Amniotic stem cell (primary cell): ENCODE data around the gene MCMBP.

Source experiments
- DNase-seq: peaks from one replicate; lab custom pipeline; 2025; lab: John Stamatoyannopoulos, UW

The MCMBP gene

GRCh38 chr10:119783665-119784027, 89.0 kb downstream of the MCMBP start:
- DNase-seq, result no peak

GRCh38 chr10:119782981-119783664, 89.5 kb downstream of the MCMBP start:
- no peak for DNase-seq

- no peak for DNase-seq
These were observed 91.1 kb downstream of the MCMBP start for GRCh38 chr10:119781498-119781897.

- DNase-seq, result no peak
These were observed 91.7 kb downstream of the MCMBP start for GRCh38 chr10:119780879-119781480.
